ENCODE data around the gene ZNF502. TPM values are rescaled to one million over a fixed set of nuclear protein-coding genes. Genes with fewer than 3 reads are reported as not detected.

Gene ZNF502
- total and polyA plus RNA-seq, 2 of the 8 experiments (the other 6 are each of a cell fraction or from before 2014, with no cell fraction given) = 1.5 to 3.8 TPM

DNA sequence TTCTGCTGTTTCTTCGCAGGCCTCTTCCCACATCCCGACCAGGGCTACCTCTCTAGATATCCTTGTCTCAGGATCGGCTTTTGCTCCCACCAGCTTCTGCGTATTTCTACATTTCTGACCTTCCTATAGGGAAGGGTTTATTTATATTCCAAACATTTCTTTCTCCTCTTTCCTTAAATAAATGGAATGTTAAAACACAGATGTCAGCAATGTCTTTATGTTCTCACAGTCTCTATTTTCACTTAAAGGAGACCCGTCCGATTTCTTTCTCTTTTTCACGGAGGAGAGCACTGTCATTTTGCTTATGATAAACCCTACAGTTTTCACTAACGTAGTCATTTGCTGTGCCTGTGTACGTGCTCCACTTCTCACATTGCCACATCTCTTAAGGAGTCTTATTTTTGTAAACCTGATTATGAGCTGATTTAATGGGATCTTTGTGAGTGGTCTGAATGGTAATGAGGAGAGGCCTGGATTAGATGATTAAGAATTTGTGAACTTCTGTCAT lies 49.8 kb downstream of the ZNF502 start:
- peaks cover 1 to 75% of the 10 kb centered on the region in 2 experiments; a peak in 3 of 4 replicates for H3K79me2 ChIP-seq (ENCODE audit: control insufficient read depth in 1 of 2, insufficient read depth in 2 of 2, low read length in 2 of 2)
- POLR2A ChIA-PET (ENCODE audit: partially characterized antibody) = interaction anchor here (0.5 to 4.1 kb wide), 33 partner anchors 8 to 946 kb away, joined by 3 to 37 read pairs (median 3); partner anchors contain the start of genes TCAIM, ZNF197, ZNF35 and ZNF501

More for the DNA sequence above, 49.8 kb downstream of the ZNF502 start:
- 2% methylated on average over 9 of the region's 9 CpGs; no CpG with 5 or more reads in 1 of the 2 experiments for WGBS, 2 experiments (ENCODE audit: extremely low coverage in 1 of 2, insufficient coverage in 1 of 2, insufficient read length in 1 of 2, insufficient replicate concordance in 2 of 2, low coverage in 1 of 2, low lambda C conversion rate in 2 of 2, missing lambda C conversion rate in 1 of 2)
- TF ChIP-seq KDM5A (IDR thresholded peaks at IDR 0.05; ENCODE audit: low read length) = no peak
- TF ChIP-seq CTBP2 (IDR thresholded peaks at IDR 0.05; ENCODE audit: borderline replicate concordance, insufficient read depth, insufficient read length, low read length) = no peak
- Histone ChIP-seq H3K9me3 (ENCODE audit: insufficient read depth in 2 of 2, low read depth in 1 of 2, low read length in 1 of 2) (peaks cover under 1 to 6% of the 10 kb centered on the region in 2 experiments; a peak in 2 of 4 replicates), H3K9ac (replicated peaks in 1 of 4; ENCODE audit: extremely low read depth in 1 of 4, low read depth in 3 of 4, low read length in 3 of 4) (peak overlapping the region; percentile 73 to 94 (median 86)), H3K36me3 (ENCODE audit: control insufficient read depth in 2 of 4, insufficient read depth in 4 of 4, low read length in 3 of 4) (peaks cover 2 to 29% (median 16%) of the 10 kb centered on the region in 4 experiments), H3K27me3 (replicated peaks in 1 of 4; ENCODE audit: control insufficient read depth in 3 of 4, extremely low read depth in 1 of 4, insufficient read depth in 3 of 4, low read length in 3 of 4) (no peaks in the 10 kb centered on the region), H3K4me1 (replicated peaks in 1 of 4; ENCODE audit: control insufficient read depth in 3 of 4, insufficient read depth in 4 of 4, low read length in 3 of 4) (no peaks in the 10 kb centered on the region; a peak in 1 of 7 replicates), H3K79me1 (ENCODE audit: low read depth, low read length) (peaks cover 5% of the 10 kb centered on the region; the same call in 1 of the 2 replicates), H3K4ac (replicated peaks; ENCODE audit: insufficient read length, low read depth, low read length) (peak overlapping the region; percentile 12), H4K8ac (ENCODE audit: extremely low read depth, insufficient read depth, low read length) (peak overlapping the region; percentile 98; the same call in 1 of the 2 replicates), H4K20me1 (replicated peaks in 1 of 2; ENCODE audit: control insufficient read depth in 1 of 2, insufficient read depth in 2 of 2, low read length in 2 of 2) (no peaks in the 10 kb centered on the region), H2BK120ac (replicated peaks; ENCODE audit: low read depth, low read length) (no peak overlapping the region), H3K18ac (ENCODE audit: extremely low read depth, low read length) (peak overlapping the region; percentile 89; the same call in 1 of the 2 replicates), H2AK5ac (ENCODE audit: low read depth, low read length) (no peak overlapping the region), H3K14ac (ENCODE audit: insufficient read length) (no peak overlapping the region), H3K56ac (replicated peaks; ENCODE audit: insufficient read length, low read depth, low read length) (peak overlapping the region; percentile 84), H2BK15ac (ENCODE audit: low read length) (no peak overlapping the region), H4K5ac (ENCODE audit: insufficient read length, low read depth, low read length) (peak overlapping the region; percentile 92), H3K4me3 (ENCODE audit: extremely low read depth in 1 of 4, insufficient read depth in 2 of 4, low read depth in 3 of 4, low read length in 4 of 4) (peak overlapping the region; percentile 89 to 97 (median 92)), H3K23ac (ENCODE audit: insufficient read length) (no peak overlapping the region), H3K27ac (ENCODE audit: low read depth, low read length) (peak overlapping the region; percentile 92), H3K23me2 (ENCODE audit: low read depth, low read length) (peaks cover 2% of the 10 kb centered on the region; the same call in 1 of the 2 replicates), H2BK12ac (ENCODE audit: low read depth, low read length) (peak overlapping the region; percentile 64; the same call in 1 of the 2 replicates), H4K91ac (replicated peaks; ENCODE audit: insufficient read length, low read length) (peak overlapping the region; percentile 34), H3K4me2 (ENCODE audit: insufficient read depth in 1 of 2, low read depth in 2 of 2, low read length in 2 of 2) (peak overlapping the region; percentile 65 to 72), H2AFZ (ENCODE audit: low read length) (peak overlapping the region; percentile 95), H2BK5ac (ENCODE audit: low read depth, low read length) (peak overlapping the region; percentile 93), H2BK20ac (ENCODE audit: low read length) (no peak overlapping the region)
- no peak for FAIRE-seq
- DNase-seq (ENCODE audit: low read depth in 1 of 2, low spot score in 2 of 2) = no peak
- CTCF ChIA-PET (ENCODE audit: partially characterized antibody) = interaction anchor here (0.9 to 1.2 kb wide), 2 partner anchors 22 to 198 kb away, joined by 4 to 5 read pairs; no protein-coding TSS in a partner anchor

All from H1 (cell line).